Measurements from ENCODE around the gene EMSY. TPM values are rescaled to one million over a fixed set of nuclear protein-coding genes. Genes with fewer than 3 reads are reported as not detected.

Gene EMSY
- total and polyA plus RNA-seq, 11 donors = 5.8 to 37.6 (median 16.6) TPM

- no peak overlapping the region for H3K4me3 ChIP-seq
- ATAC-seq (no peak), DNase-seq (no peak)
- no peaks in the 10 kb centered on the region for H3K36me3 ChIP-seq
- intact Hi-C loops (cut with DNase I) = no loop called here
- TF ChIP-seq CTCF (IDR thresholded peaks at IDR 0.05) (no peak), POLR2A (IDR thresholded peaks at IDR 0.05) (no peak)
- H3K4me1 ChIP-seq = no peaks in the 10 kb centered on the region
- no peak overlapping the region for H3K27ac ChIP-seq
- WGBS, 4 donors = 86 to 94% (median 93%) methylated on average over 2 of the region's 2 CpGs
- H3K27me3 ChIP-seq = no peaks in the 10 kb centered on the region
- H3K9me3 ChIP-seq = no peaks in the 10 kb centered on the region
Measured at GRCh38 chr11:76424891-76425290, 19.9 kb upstream of the EMSY start.

GRCh38 chr11:76426660-76427059 is 18.2 kb upstream of the EMSY start:
- TF ChIP-seq CTCF (IDR thresholded peaks at IDR 0.05) = no peak
- TF ChIP-seq POLR2A (IDR thresholded peaks at IDR 0.05) = no peak
- Histone ChIP-seq H3K27ac (no peak overlapping the region), H3K36me3 (no peaks in the 10 kb centered on the region), H3K27me3 (no peaks in the 10 kb centered on the region), H3K4me3 (no peak overlapping the region), H3K9me3 (no peaks in the 10 kb centered on the region), H3K4me1 (no peaks in the 10 kb centered on the region)
- intact Hi-C loops (cut with DNase I) = no loop called here
- ATAC-seq = no peak
- no peak for DNase-seq

DNA sequence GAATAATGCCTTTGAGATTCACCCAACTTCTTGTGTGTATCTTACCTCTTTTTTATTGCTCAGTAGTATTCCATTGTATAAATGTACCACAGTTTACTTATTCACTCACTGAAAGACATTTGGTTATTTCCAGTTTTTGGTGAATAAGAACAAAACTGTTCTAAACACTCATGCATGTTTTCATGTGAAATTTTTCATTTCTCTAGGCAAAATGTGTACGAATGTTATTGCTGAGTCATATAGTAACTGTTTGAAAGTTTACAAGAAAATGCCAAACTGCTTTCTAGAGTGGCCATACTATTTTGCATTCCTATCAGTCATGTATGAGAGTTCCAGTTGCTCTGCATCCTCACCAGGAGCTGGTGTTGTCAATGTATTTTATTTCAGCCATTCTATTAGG is 8.8 kb upstream of the EMSY start:
- TF ChIP-seq CTCF (IDR thresholded peaks at IDR 0.05) (no peak), POLR2A (IDR thresholded peaks at IDR 0.05) (no peak)
- WGBS, 4 donors = 94 to 95% (median 95%) methylated on average over 1 of the region's 1 CpG
- Histone ChIP-seq H3K4me3 (no peak overlapping the region), H3K4me1 (peaks cover 0 to 4% (median 0%) of the 10 kb centered on the region in 12 donors), H3K36me3 (no peaks in the 10 kb centered on the region), H3K9me3 (no peaks in the 10 kb centered on the region), H3K27ac (no peak overlapping the region), H3K27me3 (no peaks in the 10 kb centered on the region)
- DNase-seq (no peak), ATAC-seq (no peak)
- intact Hi-C loops (cut with DNase I) = loop anchor here in 1 of 10 donors (5.0 kb wide), 1 partner anchor 49 kb away; no protein-coding TSS in a partner anchor

- intact Hi-C loops (cut with DNase I) = loop anchor here in 5 of 10 donors (5.0 to 10.0 kb wide), 3 partner anchors 61 to 236 kb away; partner anchors contain the start of genes GVQW3 (in 4 of the 5), THAP12 (in 4 of the 5) and WNT11 (in 1 of the 5)
- no peak for ATAC-seq
- peaks cover 0 to 28% (median 14%) of the 10 kb centered on the region in 12 donors for H3K4me1 ChIP-seq
- H3K4me3 ChIP-seq = peak overlapping the region; percentile 60 to 100 (median 90)
- H3K27ac ChIP-seq = peak overlapping the region; percentile 5 to 98 (median 92)
- DNase-seq = no peak
- H3K36me3 ChIP-seq = peaks cover 0 to 22% (median 17%) of the 10 kb centered on the region in 9 donors
- 26 to 35% (median 31%) methylated on average over 10 of the region's 10 CpGs for WGBS, 4 donors
- no peaks in the 10 kb centered on the region for H3K9me3 ChIP-seq
- no peaks in the 10 kb centered on the region for H3K27me3 ChIP-seq
- TF ChIP-seq POLR2A (IDR thresholded peaks at IDR 0.05) = no peak
- no peak for TF ChIP-seq CTCF (IDR thresholded peaks at IDR 0.05)
Measured at GRCh38 chr11:76443268-76443980, 1.4 kb upstream of the EMSY start.
